ENCODE measurements around the gene NKAIN1.

DNA sequence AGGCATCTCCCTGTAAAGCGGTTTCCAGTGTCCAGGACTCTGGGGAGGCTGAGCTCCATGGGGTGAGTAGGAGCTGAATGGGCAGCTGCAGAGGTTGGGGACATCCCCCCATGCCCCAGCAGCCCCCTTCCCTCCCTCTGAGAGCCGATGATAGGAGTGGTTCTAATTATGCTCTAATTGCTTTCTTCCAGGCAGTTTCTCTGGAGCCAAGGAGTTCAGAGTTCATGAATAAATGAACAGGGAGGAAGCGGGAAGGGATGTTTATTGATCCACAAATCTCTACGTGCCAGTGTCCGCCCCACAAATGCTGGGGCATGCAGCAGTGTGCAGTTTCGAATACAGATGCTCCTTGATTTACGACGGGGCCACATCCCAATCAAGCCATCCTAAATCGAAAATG lies 15.6 kb downstream of the NKAIN1 start:
- TF ChIP-seq, protein P1, sequence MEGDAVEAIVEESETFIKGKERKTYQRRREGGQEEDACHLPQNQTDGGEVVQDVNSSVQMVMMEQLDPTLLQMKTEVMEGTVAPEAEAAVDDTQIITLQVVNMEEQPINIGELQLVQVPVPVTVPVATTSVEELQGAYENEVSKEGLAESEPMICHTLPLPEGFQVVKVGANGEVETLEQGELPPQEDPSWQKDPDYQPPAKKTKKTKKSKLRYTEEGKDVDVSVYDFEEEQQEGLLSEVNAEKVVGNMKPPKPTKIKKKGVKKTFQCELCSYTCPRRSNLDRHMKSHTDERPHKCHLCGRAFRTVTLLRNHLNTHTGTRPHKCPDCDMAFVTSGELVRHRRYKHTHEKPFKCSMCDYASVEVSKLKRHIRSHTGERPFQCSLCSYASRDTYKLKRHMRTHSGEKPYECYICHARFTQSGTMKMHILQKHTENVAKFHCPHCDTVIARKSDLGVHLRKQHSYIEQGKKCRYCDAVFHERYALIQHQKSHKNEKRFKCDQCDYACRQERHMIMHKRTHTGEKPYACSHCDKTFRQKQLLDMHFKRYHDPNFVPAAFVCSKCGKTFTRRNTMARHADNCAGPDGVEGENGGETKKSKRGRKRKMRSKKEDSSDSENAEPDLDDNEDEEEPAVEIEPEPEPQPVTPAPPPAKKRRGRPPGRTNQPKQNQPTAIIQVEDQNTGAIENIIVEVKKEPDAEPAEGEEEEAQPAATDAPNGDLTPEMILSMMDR (IDR thresholded peaks at IDR 0.05) = no peak
- no peak for TF ChIP-seq POLR2A (IDR thresholded peaks at IDR 0.05)

All from body of pancreas (tissue), 4 donors.